Breast epithelium (tissue), 4 donors: Measurements from ENCODE around the gene KCTD15. TPM values are rescaled to one million over a fixed set of nuclear protein-coding genes. Genes with fewer than 3 reads are reported as not detected.

Experiments used
- DNase-seq, 2 donors: peaks; one replicate each; pipeline ENCODE4 v3.0.0-alpha.2; 2019; ENCODE audit warnings: low spot score in 2 of 2
- H3K27ac ChIP-seq, 2 donors: fragments of 200-600 bp; sonication (generic) in 1 of 2; one replicate each; pipeline ENCODE4 v1.5.1; 2016 to 2019; ENCODE audit warnings: mild to moderate bottlenecking in 1 of 2
- H3K27me3 ChIP-seq, 2 donors: fragments of 200-600 bp; sonication (generic) in 1 of 2; one replicate each; pipeline versions ENCODE4 v1.5.1 to v1.6.0; 2017 to 2019; ENCODE audit warnings: control low read depth in 1 of 2, mild to moderate bottlenecking in 1 of 2
- H3K36me3 ChIP-seq: fragments of 200-600 bp; one replicate; pipeline ENCODE4 v1.5.1; 2019
- H3K4me1 ChIP-seq, 2 donors: fragments of 200-600 bp; sonication (generic); one replicate each; pipeline ENCODE4 v1.5.1; 2016 to 2019; ENCODE audit warnings: control low read depth in 1 of 2
- H3K4me3 ChIP-seq, 3 donors: fragments of 200-600 bp; sonication (generic); 1 replicate in 2 of 3; 2 replicates in 1 of 3; pipeline ENCODE4 v1.5.1; 2016 to 2019; ENCODE audit warnings: mild to moderate bottlenecking in 3 of 3, moderate library complexity in 2 of 3
- H3K9me3 ChIP-seq, 2 donors: fragments of 200-600 bp; sonication (generic) in 1 of 2; one replicate each; pipeline ENCODE4 v1.5.1; 2016 to 2019; ENCODE audit warnings: control low read depth in 1 of 2
- CTCF ChIP-seq, 3 donors: fragments of 450-650 bp; IDR thresholded peaks; one replicate each; pipeline ENCODE4 v1.5.1; 2016 to 2017; ENCODE audit warnings: antibody characterized with exemption in 3 of 3, mild to moderate bottlenecking in 3 of 3, moderate library complexity in 3 of 3
- POLR2A ChIP-seq: fragments of 450-650 bp; IDR thresholded peaks from one replicate; pipeline ENCODE4 v1.6.1; 2016; ENCODE audit warnings: antibody characterized with exemption, mild to moderate bottlenecking, moderate library complexity
- POLR2AphosphoS5 ChIP-seq, 3 donors: sonication (generic); formaldehyde crosslinking; IDR thresholded peaks; one replicate each; pipeline ENCODE4 v1.6.1; 2017; ENCODE audit warnings: antibody characterized with exemption in 3 of 3
- intact Hi-C: fragments of 100-400 bp; cut with DNase I; formaldehyde crosslinking; loops from one replicate; pipeline ENCODE4 v1.15.1; 2023; ENCODE audit warnings: low total_unique reads
- total RNA-seq, 3 donors: library from RNA; depleted of rRNA; stranded (reverse); fragments of >200 nt; gene quantifications; one replicate each; pipeline ENCODE4 v1.1.0, GENCODE V29; 2016

KCTD15 gene
- total RNA-seq, 3 donors from 2014 or later: 14.6 to 52.4 (median 36.1) TPM

DNA sequence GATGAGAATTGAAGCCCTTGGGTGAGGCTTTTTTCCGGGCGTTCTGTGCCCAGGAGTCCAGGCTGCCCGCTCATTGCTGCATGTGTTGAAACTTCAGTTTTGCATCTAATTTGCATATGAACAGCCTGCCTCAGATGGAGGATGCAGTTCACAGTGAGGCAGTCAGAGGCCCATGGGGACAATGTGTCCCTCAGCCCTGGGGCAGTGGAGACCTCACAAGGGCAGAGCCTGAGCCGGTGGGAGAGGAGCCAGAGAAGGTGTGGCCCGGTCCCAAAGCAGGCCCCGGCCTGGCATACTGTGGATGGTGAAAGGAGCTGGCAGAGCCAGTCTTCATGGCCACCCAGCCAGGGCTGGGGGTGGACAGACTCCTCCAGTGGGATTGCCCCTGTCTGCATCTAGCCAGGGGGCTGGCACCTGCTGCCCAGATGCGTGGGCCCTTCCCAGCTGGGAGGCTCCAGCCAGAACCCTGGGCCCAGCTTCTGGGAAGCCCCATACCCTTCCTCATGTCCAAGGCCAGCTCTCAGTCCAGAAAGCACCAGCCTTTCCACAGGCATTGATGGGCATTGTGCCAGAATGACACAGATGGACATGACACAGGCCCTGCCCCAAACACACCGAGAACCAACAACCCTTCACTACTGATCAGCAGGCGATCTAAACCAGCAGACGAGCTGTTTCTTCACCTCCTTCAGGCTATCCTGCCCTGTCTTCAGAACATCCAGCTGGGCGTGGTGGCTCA lies 32.9 kb upstream of the KCTD15 start:
- intact Hi-C loops: no loop called here

DNA sequence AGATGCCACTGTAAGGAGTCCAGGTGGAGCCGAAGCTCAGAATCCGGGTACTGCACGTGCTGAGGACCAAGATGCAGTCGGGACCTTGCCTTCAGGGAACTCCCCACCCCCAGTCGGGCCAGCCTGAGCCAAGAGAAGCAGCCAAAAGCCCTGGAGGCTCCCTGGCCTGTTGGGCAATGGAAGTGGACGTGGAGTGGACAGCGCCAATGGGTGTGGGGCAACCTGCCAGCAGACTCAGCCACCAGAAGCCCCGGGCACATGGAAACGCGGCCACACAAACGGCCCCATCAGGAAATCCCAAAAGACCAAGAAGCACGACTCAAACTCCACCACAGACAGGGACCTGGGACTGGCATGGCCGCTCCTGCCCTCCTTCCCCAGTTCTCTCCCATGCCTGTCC lies 30.0 kb upstream of the KCTD15 start:
- H3K27me3 ChIP-seq: peaks cover 0 to 49% of the 10 kb centered on the region in 2 donors
- intact Hi-C loops: no loop called here
- no peaks in the 10 kb centered on the region for H3K9me3 ChIP-seq
- no peak overlapping the region for H3K27ac ChIP-seq
- H3K4me1 ChIP-seq: no peaks in the 10 kb centered on the region
- DNase-seq: no peak
- H3K36me3 ChIP-seq: no peaks in the 10 kb centered on the region
- H3K4me3 ChIP-seq: no peak overlapping the region
- TF ChIP-seq CTCF (IDR thresholded peaks at IDR 0.05) (no peak), POLR2AphosphoS5 (IDR thresholded peaks at IDR 0.05) (no peak), POLR2A (no peak)

More for the DNA sequence above, 32.9 kb upstream of the KCTD15 start:
- H3K9me3 ChIP-seq: no peaks in the 10 kb centered on the region
- DNase-seq: no peak
- TF ChIP-seq CTCF (IDR thresholded peaks at IDR 0.05) (no peak), POLR2A (no peak), POLR2AphosphoS5 (IDR thresholded peaks at IDR 0.05) (no peak)
- peaks cover 0 to 27% of the 10 kb centered on the region in 2 donors for H3K27me3 ChIP-seq
- no peaks in the 10 kb centered on the region for H3K36me3 ChIP-seq
- no peak overlapping the region for H3K27ac ChIP-seq
- no peak overlapping the region for H3K4me3 ChIP-seq
- H3K4me1 ChIP-seq: no peaks in the 10 kb centered on the region

- TF ChIP-seq POLR2AphosphoS5 (IDR thresholded peaks at IDR 0.05) (no peak), CTCF (IDR thresholded peaks at IDR 0.05) (no peak)
- Histone ChIP-seq H3K9me3 (no peaks in the 10 kb centered on the region), H3K27me3 (peaks cover 0 to 49% of the 10 kb centered on the region in 2 donors), H3K36me3 (no peaks in the 10 kb centered on the region), H3K4me1 (no peaks in the 10 kb centered on the region), H3K27ac (no peak overlapping the region), H3K4me3 (no peak overlapping the region)
- intact Hi-C loops: no loop called here
- no peak for DNase-seq
Measured at GRCh38 chr19:33767898-33768413, 28.7 kb upstream of the KCTD15 start.

- no peak overlapping the region for H3K27ac ChIP-seq
- H3K4me1 ChIP-seq: no peaks in the 10 kb centered on the region
- H3K9me3 ChIP-seq: no peaks in the 10 kb centered on the region
- no peak for TF ChIP-seq POLR2AphosphoS5 (IDR thresholded peaks at IDR 0.05)
- no peak for TF ChIP-seq POLR2A
- TF ChIP-seq CTCF (IDR thresholded peaks at IDR 0.05): no peak
- H3K27me3 ChIP-seq: peaks cover 0 to 45% of the 10 kb centered on the region in 2 donors
- intact Hi-C loops: no loop called here
- no peaks in the 10 kb centered on the region for H3K36me3 ChIP-seq
- H3K4me3 ChIP-seq: no peak overlapping the region
- no peak for DNase-seq
Measured at GRCh38 chr19:33769208-33769607, 27.5 kb upstream of the KCTD15 start.

DNA sequence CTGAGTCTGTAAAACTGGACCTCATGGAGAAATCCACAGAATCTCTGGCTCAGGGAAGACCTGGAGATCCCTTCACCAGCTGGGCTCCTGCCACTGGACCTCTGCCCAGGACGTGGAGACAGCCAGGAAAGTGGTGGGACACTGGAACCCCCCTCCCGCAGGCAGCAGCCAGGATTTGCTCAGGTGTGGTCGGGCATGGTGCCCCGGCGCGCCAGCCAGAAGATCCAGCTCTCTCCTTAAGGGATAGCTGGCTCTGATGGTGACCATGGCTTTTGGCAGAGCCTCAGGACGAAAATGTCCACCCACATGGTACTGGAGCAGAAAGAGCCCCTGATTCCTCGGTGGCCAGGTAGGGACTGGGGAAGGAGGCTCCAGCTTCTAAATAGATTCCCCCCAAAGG lies 26.6 kb upstream of the KCTD15 start:
- intact Hi-C loops: loop anchor here (10.0 kb wide), 1 partner anchor 235 kb away; no protein-coding TSS in a partner anchor
- H3K27ac ChIP-seq: no peak overlapping the region
- TF ChIP-seq CTCF (IDR thresholded peaks at IDR 0.05) (no peak), POLR2A (no peak)
- DNase-seq: no peak
- no peaks in the 10 kb centered on the region for H3K36me3 ChIP-seq
- peaks cover 0 to 45% of the 10 kb centered on the region in 2 donors for H3K27me3 ChIP-seq
- H3K4me3 ChIP-seq: no peak overlapping the region
- H3K9me3 ChIP-seq: no peaks in the 10 kb centered on the region
- no peaks in the 10 kb centered on the region for H3K4me1 ChIP-seq
